Gastroesophageal sphincter (tissue), 4 donors: ENCODE results near the gene PRR15L. TPM values are rescaled to one million over a fixed set of nuclear protein-coding genes. Genes with fewer than 3 reads are reported as not detected.

Experiments used
- ATAC-seq: fragments of 150-250 bp; one replicate; pipeline ENCODE4 v1.9.1; 2016; ENCODE audit warnings: mild to moderate bottlenecking, moderate library complexity
- H3K27ac ChIP-seq, 4 donors: fragments of 200-600 bp; sonication (generic) in 3 of 4; 1 replicate in 3 of 4; 2 replicates in 1 of 4; pipeline ENCODE4 v1.5.1; 2016 to 2019
- H3K27me3 ChIP-seq: fragments of 200-600 bp; sonication (generic); one replicate; pipeline ENCODE4 v1.5.1; 2019
- H3K36me3 ChIP-seq, 2 donors: fragments of 200-600 bp; sonication (generic); one replicate each; pipeline ENCODE4 v1.5.1; 2019; ENCODE audit warnings: control low read depth in 1 of 2
- H3K4me1 ChIP-seq, 3 donors: fragments of 200-600 bp; sonication (generic); 1 replicate in 2 of 3; 2 replicates in 1 of 3; pipeline ENCODE4 v1.5.1; 2016 to 2019; ENCODE audit warnings: control low read depth in 2 of 3
- H3K4me3 ChIP-seq, 2 donors: fragments of 200-600 bp; sonication (generic); one replicate each; pipeline ENCODE4 v1.5.1; 2019; ENCODE audit warnings: mild to moderate bottlenecking in 1 of 2, moderate library complexity in 1 of 2
- H3K9me3 ChIP-seq, 3 donors: fragments of 200-600 bp; sonication (generic); one replicate each; pipeline ENCODE4 v1.5.1; 2017 to 2019; ENCODE audit warnings: control low read depth in 2 of 3
- CTCF ChIP-seq, 4 experiments: fragments of 200-600 bp in 2 of 4; fragments of 450-650 bp in 2 of 4; sonication (generic) in 1 of 4; IDR thresholded peaks; one replicate each; pipeline ENCODE4 v1.5.1; 2017 to 2019; ENCODE audit warnings: antibody characterized with exemption in 4 of 4, mild to moderate bottlenecking in 2 of 4, moderate library complexity in 2 of 4
- EP300 ChIP-seq: sonication (generic); formaldehyde crosslinking; IDR thresholded peaks from one replicate; pipeline ENCODE4 v1.6.1; 2017; ENCODE audit warnings: antibody characterized with exemption, mild to moderate bottlenecking
- POLR2A ChIP-seq, 2 donors: fragments of 450-650 bp; IDR thresholded peaks; one replicate each; pipeline ENCODE4 v1.6.1; 2017; ENCODE audit warnings: antibody characterized with exemption in 2 of 2, mild to moderate bottlenecking in 2 of 2, moderate library complexity in 1 of 2
- POLR2AphosphoS5 ChIP-seq: sonication (generic); formaldehyde crosslinking; IDR thresholded peaks from one replicate; pipeline ENCODE4 v1.6.1; 2017; ENCODE audit warnings: antibody characterized with exemption
- WGBS, 2 donors: methylation state at CpG; one replicate each; pipeline ENCODE4 v1.1.5; 2018; ENCODE audit warnings: low coverage in 1 of 2; 5-methylcytosine and 5-hydroxymethylcytosine counted together
- total RNA-seq, 4 donors: library from RNA; depleted of rRNA; stranded (reverse); fragments of >200 nt; gene quantifications; one replicate each; pipeline ENCODE4 v1.1.0, GENCODE V29; 2016

PRR15L gene
- total RNA-seq, 4 donors from 2014 or later = 0.19 to 3.5 TPM; not detected in 2

DNA sequence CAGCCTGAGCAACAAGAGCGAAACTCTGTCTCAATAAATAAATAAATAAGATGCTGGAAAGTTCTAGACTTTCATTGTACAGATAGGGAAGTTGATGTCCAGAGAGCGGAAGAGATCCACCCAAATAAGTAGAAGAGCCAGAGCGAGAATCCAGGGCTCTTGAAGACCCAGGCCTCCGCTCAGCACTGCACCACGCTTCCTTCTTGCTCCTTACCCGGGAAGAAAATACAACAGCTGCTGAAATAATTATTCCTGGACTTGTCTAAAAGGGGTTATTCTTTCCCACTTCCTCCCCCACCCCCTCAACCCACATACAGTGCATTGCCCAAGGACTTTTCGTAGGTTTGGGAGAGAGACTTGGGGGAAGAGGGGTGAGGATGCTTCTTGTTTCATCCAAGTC is 39.9 kb upstream of the PRR15L start:
- H3K9me3 ChIP-seq = no peaks in the 10 kb centered on the region
- H3K4me3 ChIP-seq = no peak overlapping the region
- TF ChIP-seq POLR2A (IDR thresholded peaks at IDR 0.05) (no peak), CTCF (IDR thresholded peaks at IDR 0.05) (no peak), EP300 (no peak), POLR2AphosphoS5 (no peak)
- H3K27me3 ChIP-seq = peaks cover 39% of the 10 kb centered on the region
- WGBS, 2 donors = 72% methylated on average over 5 to 7 of the region's 7 CpGs
- peaks cover 0 to 11% (median 0%) of the 10 kb centered on the region in 3 donors for H3K4me1 ChIP-seq
- ATAC-seq = no peak
- H3K27ac ChIP-seq = no peak overlapping the region
- H3K36me3 ChIP-seq = no peaks in the 10 kb centered on the region

- no peaks in the 10 kb centered on the region for H3K9me3 ChIP-seq
- no peak overlapping the region for H3K4me3 ChIP-seq
- no peaks in the 10 kb centered on the region for H3K4me1 ChIP-seq
- H3K27me3 ChIP-seq = peaks cover 39% of the 10 kb centered on the region
- 50 to 93% methylated on average over 2 of the region's 9 CpGs for WGBS, 2 donors
- H3K27ac ChIP-seq = no peak overlapping the region
- no peaks in the 10 kb centered on the region for H3K36me3 ChIP-seq
- ATAC-seq = no peak
- TF ChIP-seq POLR2A (IDR thresholded peaks at IDR 0.05) (no peak), EP300 (no peak), POLR2AphosphoS5 (no peak), CTCF (IDR thresholded peaks at IDR 0.05) (no peak)
Observed at GRCh38 chr17:47996201-47996600, 38.5 kb upstream of the PRR15L start.

- no peak overlapping the region for H3K4me3 ChIP-seq
- peaks cover 39% of the 10 kb centered on the region for H3K27me3 ChIP-seq
- no peaks in the 10 kb centered on the region for H3K9me3 ChIP-seq
- no peaks in the 10 kb centered on the region for H3K4me1 ChIP-seq
- H3K36me3 ChIP-seq = no peaks in the 10 kb centered on the region
- no peak overlapping the region for H3K27ac ChIP-seq
- ATAC-seq = no peak
- no peak for TF ChIP-seq POLR2AphosphoS5
- no peak for TF ChIP-seq CTCF (IDR thresholded peaks at IDR 0.05)
- no peak for TF ChIP-seq POLR2A (IDR thresholded peaks at IDR 0.05)
- TF ChIP-seq EP300 = no peak
- WGBS, 2 donors = 58 to 88% methylated on average over 5 to 8 of the region's 13 CpGs
Observed at GRCh38 chr17:47995241-47995935, 37.7 kb upstream of the PRR15L start.

DNA sequence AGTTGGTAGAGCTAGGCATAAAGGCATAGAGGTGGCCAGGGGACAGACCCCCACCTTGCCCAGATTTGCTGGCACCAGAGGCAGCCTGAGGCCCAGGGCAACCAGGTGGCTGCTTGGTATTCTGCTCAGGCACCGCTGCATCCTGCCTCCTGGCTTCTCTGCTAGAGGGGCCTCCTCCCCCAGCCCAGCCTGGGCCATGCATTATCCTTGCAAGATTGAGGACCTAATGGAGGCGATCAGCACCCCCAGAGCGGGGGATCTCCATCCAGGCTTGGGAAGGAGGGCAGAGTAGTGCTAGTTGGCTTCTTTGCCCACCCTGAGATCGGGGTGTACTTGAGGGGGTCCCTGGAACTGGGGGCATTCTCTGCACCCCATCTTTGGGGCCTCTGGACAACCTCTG is 37.0 kb upstream of the PRR15L start:
- WGBS, 2 donors = 95% methylated on average over 3 of the region's 4 CpGs; no CpG with 5 or more reads in 1 of the 2 donors
- no peak overlapping the region for H3K27ac ChIP-seq
- no peaks in the 10 kb centered on the region for H3K4me1 ChIP-seq

More for the DNA sequence above, 37.0 kb upstream of the PRR15L start:
- Histone ChIP-seq H3K9me3 (no peaks in the 10 kb centered on the region), H3K4me3 (no peak overlapping the region), H3K36me3 (no peaks in the 10 kb centered on the region), H3K27me3 (peaks cover 39% of the 10 kb centered on the region)
- TF ChIP-seq CTCF (IDR thresholded peaks at IDR 0.05) = no peak
- no peak for TF ChIP-seq POLR2AphosphoS5
- no peak for TF ChIP-seq EP300
- no peak for TF ChIP-seq POLR2A (IDR thresholded peaks at IDR 0.05)
- ATAC-seq = no peak
